Measurements from ENCODE around the gene ACACA. TPM values are rescaled to one million over a fixed set of nuclear protein-coding genes. Genes with fewer than 3 reads are reported as not detected.

Gene ACACA
- total RNA-seq, 1 experiment from 2014 or later: 33.0 TPM

DNA sequence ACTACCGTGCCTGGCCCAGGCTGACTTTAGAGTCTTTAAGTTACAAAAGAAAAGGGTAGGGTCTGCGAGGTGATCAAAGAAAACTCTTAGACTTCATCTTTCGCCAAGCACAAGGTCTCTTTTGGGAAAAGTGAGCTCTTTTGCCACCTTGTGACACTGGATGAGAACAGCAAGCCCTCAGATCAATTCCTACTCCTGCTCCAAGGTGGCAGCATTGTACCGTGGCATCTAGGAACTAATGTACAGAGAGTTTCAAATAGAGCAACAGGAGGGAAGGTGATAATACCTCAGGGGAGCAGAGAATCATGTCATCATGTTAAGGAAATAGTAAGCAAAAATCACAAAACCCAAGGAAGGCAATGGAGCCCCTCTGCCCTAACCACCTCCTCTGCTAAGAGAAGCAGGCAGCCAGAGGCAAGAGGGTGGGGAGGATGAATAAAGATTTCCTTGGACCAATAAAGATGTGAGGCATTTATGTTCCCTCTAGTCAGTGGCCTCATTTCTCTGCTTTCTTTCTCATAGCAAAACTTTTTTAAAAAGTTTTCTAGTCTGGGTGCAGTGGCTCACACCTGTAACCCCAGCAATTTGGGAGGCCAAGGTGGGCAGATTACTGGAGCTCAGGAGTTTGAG is 33.0 kb downstream of the ACACA start:
- Histone ChIP-seq H3K27ac (ENCODE audit: low read length) (no peak overlapping the region), H3K79me2 (ENCODE audit: low read length) (no peaks in the 10 kb centered on the region), H3K9ac (ENCODE audit: low read length) (no peak overlapping the region), H4K20me1 (ENCODE audit: low read length) (no peaks in the 10 kb centered on the region), H3K9me2 (replicated peaks; ENCODE audit: low read length) (no peaks in the 10 kb centered on the region), H3K4me1 (ENCODE audit: insufficient read depth, low read length) (no peaks in the 10 kb centered on the region), H3K4me3 (ENCODE audit: low read length) (no peak overlapping the region), H3K27me3 (ENCODE audit: low read length) (no peaks in the 10 kb centered on the region), H3K9me3 (ENCODE audit: low read length) (no peaks in the 10 kb centered on the region), H3F3A (ENCODE audit: low read length, unreplicated experiment) (no peaks in the 10 kb centered on the region), H3K4me2 (ENCODE audit: low read length) (no peak overlapping the region), H3K36me3 (ENCODE audit: low read depth, low read length) (no peaks in the 10 kb centered on the region), H2AFZ (ENCODE audit: low read length) (peak overlapping the region; percentile 70; the same call in 1 of the 2 replicates)
- ATAC-seq: peak; percentile 86
- CTCF ChIA-PET: interaction anchor here (0.5 to 1.0 kb wide), 12 partner anchors 15 to 236 kb away, joined by 3 to 13 read pairs (median 4); no protein-coding TSS in a partner anchor
- intact Hi-C loops (cut with micrococcal nuclease): loop anchor here (1.0 kb wide), 1 partner anchor 24 kb away; no protein-coding TSS in a partner anchor
- no TSS peak for BruUV-seq (replicated peaks)
- TF ChIP-seq CTCF (conservative IDR thresholded peaks at IDR 0.05; ENCODE audit: low read depth, low read length) (peak; percentile 97), EZH2 (IDR thresholded peaks at IDR 0.05; ENCODE audit: low read length, unreplicated experiment) (no peak)
- DNase-seq: peak; percentile 83
- POLR2A ChIA-PET (ENCODE audit: unreplicated experiment): interaction anchor here (0.6 kb wide), 1 partner anchor 103 kb away, joined by 3 read pairs; no protein-coding TSS in a partner anchor

DNA sequence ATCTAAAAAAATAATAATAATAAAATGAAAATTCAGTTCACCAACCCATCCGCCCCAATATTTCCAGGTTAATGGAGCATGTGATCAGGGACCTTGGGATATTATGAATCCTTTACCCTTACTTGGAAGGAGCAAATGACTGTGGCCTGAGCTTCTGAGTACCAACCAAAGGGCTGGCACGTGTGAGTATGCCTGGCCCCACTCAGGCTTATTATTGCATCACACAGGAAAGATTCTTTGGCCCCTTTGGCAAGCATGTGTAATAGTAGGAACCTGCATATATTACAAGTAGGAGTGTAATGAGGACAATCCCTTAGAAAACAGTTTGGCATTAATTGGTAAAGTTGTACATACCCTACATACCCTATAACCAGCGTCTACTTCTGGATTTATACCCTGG is 38.1 kb downstream of the ACACA start:
- H3K27ac ChIP-seq (ENCODE audit: low read length): no peak overlapping the region
- no peaks in the 10 kb centered on the region for H3K79me2 ChIP-seq (ENCODE audit: low read length)
- no peak overlapping the region for H3K4me2 ChIP-seq (ENCODE audit: low read length)
- H3F3A ChIP-seq (ENCODE audit: low read length, unreplicated experiment): no peaks in the 10 kb centered on the region
- no peak overlapping the region for H3K4me3 ChIP-seq (ENCODE audit: low read length)
- DNase-seq: no peak
- H3K4me1 ChIP-seq (ENCODE audit: insufficient read depth, low read length): no peaks in the 10 kb centered on the region
- intact Hi-C loops (cut with micrococcal nuclease): no loop called here
- H3K9me2 ChIP-seq (replicated peaks; ENCODE audit: low read length): no peaks in the 10 kb centered on the region
- no peak for TF ChIP-seq CTCF (conservative IDR thresholded peaks at IDR 0.05; ENCODE audit: low read depth, low read length)
- TF ChIP-seq EZH2 (IDR thresholded peaks at IDR 0.05; ENCODE audit: low read length, unreplicated experiment): no peak
- no peak for TF ChIP-seq EZH2phosphoT487 (IDR thresholded peaks at IDR 0.05; ENCODE audit: borderline replicate concordance, low read length)
- H3K9me3 ChIP-seq (ENCODE audit: low read length): no peaks in the 10 kb centered on the region
- no peaks in the 10 kb centered on the region for H4K20me1 ChIP-seq (ENCODE audit: low read length)
- H3K27me3 ChIP-seq (ENCODE audit: low read length): no peaks in the 10 kb centered on the region
- no TSS peak for BruUV-seq (replicated peaks)
- no peaks in the 10 kb centered on the region for H3K36me3 ChIP-seq (ENCODE audit: low read depth, low read length)
- H3K9ac ChIP-seq (ENCODE audit: low read length): no peak overlapping the region
- no peak overlapping the region for H2AFZ ChIP-seq (ENCODE audit: low read length)
- CTCF ChIA-PET: no interaction called here
- POLR2A ChIA-PET (ENCODE audit: unreplicated experiment): no interaction called here
- ATAC-seq: no peak

GRCh38 chr17:37365589-37365988 is 41.0 kb downstream of the ACACA start:
- Histone ChIP-seq H3K9me3 (ENCODE audit: low read length) (no peaks in the 10 kb centered on the region), H3K27me3 (ENCODE audit: low read length) (no peaks in the 10 kb centered on the region), H3K27ac (ENCODE audit: low read length) (no peak overlapping the region), H3K4me3 (ENCODE audit: low read length) (no peak overlapping the region), H3F3A (ENCODE audit: low read length, unreplicated experiment) (no peaks in the 10 kb centered on the region), H3K4me1 (ENCODE audit: insufficient read depth, low read length) (peaks cover under 1% of the 10 kb centered on the region; the same call in 1 of the 2 replicates), H3K36me3 (ENCODE audit: low read depth, low read length) (no peaks in the 10 kb centered on the region), H3K4me2 (ENCODE audit: low read length) (no peak overlapping the region), H3K9ac (ENCODE audit: low read length) (no peak overlapping the region), H3K79me2 (ENCODE audit: low read length) (no peaks in the 10 kb centered on the region), H4K20me1 (ENCODE audit: low read length) (no peaks in the 10 kb centered on the region), H2AFZ (ENCODE audit: low read length) (no peak overlapping the region), H3K9me2 (replicated peaks; ENCODE audit: low read length) (no peaks in the 10 kb centered on the region)
- intact Hi-C loops (cut with micrococcal nuclease): no loop called here
- CTCF ChIA-PET: no interaction called here
- DNase-seq (no peak), ATAC-seq (no peak)
- POLR2A ChIA-PET (ENCODE audit: unreplicated experiment): no interaction called here
- no TSS peak for BruUV-seq (replicated peaks)
- no peak for TF ChIP-seq CTCF (conservative IDR thresholded peaks at IDR 0.05; ENCODE audit: low read depth, low read length)
- no peak for TF ChIP-seq EZH2phosphoT487 (IDR thresholded peaks at IDR 0.05; ENCODE audit: borderline replicate concordance, low read length)
